SIG-M5 treated with dmso at 0.1 percent for 504 hours (cell line): ENCODE data around the gene RNASE8.
"Not testable (repeated sequence)": the region's sequence is repeated elsewhere in the genome, so short reads cannot be mapped to it uniquely, and the experiment has no call there.

Experiments
- DNase-seq: peaks from one replicate; lab custom pipeline; 2025; ENCODE audit not compliant: unreplicated experiment; lab: John Stamatoyannopoulos, UW

RNASE8 gene, protein sequence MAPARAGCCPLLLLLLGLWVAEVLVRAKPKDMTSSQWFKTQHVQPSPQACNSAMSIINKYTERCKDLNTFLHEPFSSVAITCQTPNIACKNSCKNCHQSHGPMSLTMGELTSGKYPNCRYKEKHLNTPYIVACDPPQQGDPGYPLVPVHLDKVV

GRCh38 chr14:21057803-21058675 lies at the start of gene RNASE8:
TSS of gene RNASE8 (plus strand) at chr14:21057822. CDS start at chr14:21057893, 71 bp downstream.
- no peak for DNase-seq

- DNase-seq: not testable (repeated sequence)
Measured at GRCh38 chr14:21009721-21010120, 47.9 kb upstream of the RNASE8 start.

DNA sequence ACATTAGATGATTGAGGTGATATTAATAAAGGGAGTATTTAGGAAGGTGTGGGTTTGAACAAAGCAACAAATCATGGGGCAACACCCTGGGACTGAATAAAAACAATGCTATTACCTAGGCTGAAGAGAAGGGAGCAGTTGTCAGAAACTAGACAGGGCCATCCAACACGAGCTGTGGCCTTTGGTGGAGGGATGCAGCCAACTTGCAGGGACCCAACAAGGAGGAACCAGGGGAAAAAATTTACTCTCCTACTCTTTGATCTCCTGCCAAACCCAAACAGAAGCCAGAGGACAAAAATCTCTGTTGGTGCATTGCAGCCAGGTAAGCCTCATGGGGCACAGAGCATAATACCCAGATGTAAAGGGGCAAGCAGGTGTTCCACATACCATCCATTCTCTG lies 46.5 kb upstream of the RNASE8 start:
- DNase-seq: no peak

- peak; percentile 73 for DNase-seq
Measured at GRCh38 chr14:21014761-21015190, 42.8 kb upstream of the RNASE8 start.

DNA sequence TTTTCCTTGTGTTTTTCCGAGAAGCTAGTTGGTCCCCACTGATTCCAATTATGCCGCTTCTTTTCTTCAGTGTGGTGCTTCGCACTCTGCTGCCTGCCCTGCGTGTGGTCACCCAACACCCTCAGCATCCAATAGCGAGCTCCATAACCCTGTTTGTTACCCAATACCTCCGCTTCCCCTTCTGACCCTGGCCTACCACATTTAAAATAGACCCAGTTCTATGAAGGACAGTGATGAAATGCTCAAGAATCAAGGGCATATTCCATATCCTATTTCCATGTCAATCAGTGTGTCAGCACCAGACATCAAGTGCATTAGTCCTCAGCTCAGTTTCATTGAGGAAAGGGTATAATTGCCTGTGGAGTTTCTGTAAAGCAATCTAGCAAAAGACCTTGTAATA lies 42.3 kb upstream of the RNASE8 start:
- peak; percentile 70 for DNase-seq

GRCh38 chr14:21016413-21017190 lies 41.0 kb upstream of the RNASE8 start:
- no peak for DNase-seq

DNA sequence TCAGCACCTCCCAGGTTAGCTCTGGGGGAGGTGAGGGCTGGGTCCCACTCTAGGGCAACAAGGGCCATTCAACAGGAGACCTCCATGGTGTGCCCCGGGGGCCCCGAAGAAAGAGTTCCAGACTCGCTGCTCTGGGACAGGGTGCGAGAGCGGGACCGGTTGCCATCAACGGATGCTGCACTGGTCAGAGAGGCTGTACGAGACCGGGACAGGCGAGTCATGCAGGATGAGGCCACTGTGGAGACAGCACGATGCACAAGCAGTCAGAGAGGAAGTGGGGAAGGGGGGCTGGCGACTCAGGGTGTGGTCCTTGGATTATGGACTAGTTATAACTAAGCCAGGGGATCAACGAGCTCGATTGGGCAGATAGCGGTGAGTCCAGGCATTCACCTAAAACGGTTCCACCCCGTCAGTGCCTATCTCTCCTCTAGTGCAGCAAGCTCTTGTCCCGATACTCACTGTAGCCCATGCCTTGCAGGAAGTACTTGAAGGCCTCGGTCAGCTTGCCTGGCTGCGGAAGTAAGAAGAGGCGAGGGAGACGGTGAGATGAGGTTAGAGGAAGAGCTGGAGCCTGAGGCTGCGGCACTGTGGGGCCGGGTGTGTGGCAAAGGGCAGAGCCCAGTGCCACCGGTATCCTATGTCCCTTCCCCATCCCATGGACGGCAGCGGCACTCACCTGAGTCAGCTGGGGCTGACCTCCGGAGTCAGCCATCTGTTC lies 39.9 kb upstream of the RNASE8 start:
- DNase-seq: no peak

GRCh38 chr14:21018286-21018685 lies 39.3 kb upstream of the RNASE8 start:
- no peak for DNase-seq

GRCh38 chr14:21018781-21019180 lies 38.8 kb upstream of the RNASE8 start:
- no peak for DNase-seq

DNA sequence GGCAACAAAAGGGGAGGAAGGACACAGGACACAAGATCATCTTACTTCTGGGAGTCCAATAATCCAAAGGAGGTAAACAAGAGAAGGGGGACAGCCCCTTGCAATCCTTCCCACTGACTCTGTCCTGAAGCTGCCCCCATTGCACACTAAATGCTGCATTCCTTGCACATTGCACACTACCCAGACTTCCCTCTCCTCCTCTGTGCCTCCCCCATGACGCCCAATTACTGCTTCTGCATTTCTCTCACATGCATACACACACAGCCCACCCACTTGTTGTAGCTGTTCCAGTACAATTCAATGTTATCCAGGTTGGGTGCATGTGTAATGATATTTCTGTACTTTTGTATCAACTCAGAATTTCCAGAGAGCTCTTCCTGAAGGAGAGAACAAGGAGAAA lies 38.3 kb upstream of the RNASE8 start:
- no peak for DNase-seq

- no peak for DNase-seq
Measured at GRCh38 chr14:21020977-21021545, 36.6 kb upstream of the RNASE8 start.

- no peak for DNase-seq
Measured at GRCh38 chr14:21022686-21023085, 34.9 kb upstream of the RNASE8 start.

- no peak for DNase-seq
Measured at GRCh38 chr14:21023174-21023573, 34.4 kb upstream of the RNASE8 start.

GRCh38 chr14:21023817-21024584 lies 33.6 kb upstream of the RNASE8 start:
- no peak for DNase-seq

DNA sequence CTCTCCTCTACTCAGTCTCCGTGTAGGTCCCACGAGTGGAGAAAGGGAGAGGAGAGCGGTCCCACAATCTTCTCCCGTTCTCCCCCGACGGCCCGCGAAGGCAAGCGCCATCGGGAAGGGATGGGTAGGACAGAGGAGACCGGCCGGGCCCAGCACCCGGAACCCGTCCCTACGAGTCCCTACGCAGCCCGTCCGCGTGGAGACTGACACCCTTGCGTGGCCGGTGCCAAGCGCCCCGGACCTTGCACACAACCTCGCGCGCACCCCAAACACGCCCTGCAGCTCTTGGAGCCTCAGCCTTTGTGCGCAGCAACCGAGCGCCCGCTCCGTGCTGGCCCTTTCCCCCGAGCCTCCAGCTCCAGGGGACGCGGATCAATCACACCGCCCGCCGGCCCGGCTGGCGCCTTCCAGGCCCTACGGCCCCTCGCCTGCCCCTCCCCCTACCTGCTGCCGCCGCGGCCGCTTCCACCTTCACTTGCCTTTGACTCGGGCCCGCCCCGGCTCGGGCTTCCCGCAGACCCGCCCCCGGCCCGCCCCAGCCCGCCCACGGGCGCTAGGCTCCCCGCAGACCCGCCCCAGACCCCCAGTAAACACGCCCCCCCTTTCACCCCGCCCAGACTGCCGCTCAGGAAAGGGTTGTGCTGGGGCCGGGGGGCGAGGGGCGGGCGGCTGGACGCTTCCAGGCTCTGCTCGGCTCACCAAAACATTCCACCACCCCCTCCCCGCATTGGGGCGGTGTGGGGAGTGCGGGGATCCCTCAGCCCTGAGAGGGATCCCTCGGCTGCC lies 32.8 kb upstream of the RNASE8 start, which contains the start of gene NDRG2:
NDRG2 (minus strand) TSS at position 477 of the 786 bp plus-strand sequence. CDS start 1,746 bp downstream, outside the sequence.
- peak; percentile 26 for DNase-seq

GRCh38 chr14:21025371-21026273 lies 32.0 kb upstream of the RNASE8 start:
- no peak for DNase-seq

- no peak for DNase-seq
Measured at GRCh38 chr14:21026274-21026987, 31.2 kb upstream of the RNASE8 start.

DNA sequence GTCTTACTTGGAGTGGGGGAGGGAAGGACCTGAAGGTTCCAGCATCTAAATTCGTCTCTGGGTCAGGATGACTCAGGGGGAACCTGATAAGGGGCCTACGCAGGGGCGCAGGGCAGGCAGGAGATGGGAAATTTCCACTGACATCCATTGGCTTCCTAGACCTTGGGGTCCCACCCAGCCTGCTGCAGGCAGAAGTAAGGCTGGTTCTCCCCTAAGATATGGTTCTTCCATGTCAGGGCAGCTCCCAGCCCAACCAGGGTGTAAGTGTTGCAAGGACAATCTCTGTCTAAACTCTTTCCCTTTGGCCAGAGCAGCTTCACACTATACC lies 30.7 kb upstream of the RNASE8 start:
- DNase-seq: no peak
